GM12878 (cell line): ENCODE data around the gene NFATC3. TPM values are rescaled to one million over a fixed set of nuclear protein-coding genes. Genes with fewer than 3 reads are reported as not detected.

Source experiments
- ATAC-seq: fragments of 200-7000 bp; cut with Tn5 transposase; 3 replicates; pipeline ENCODE4 v1.9.1; 2020; ENCODE audit warnings: mild to moderate bottlenecking, moderate library complexity
- BruUV-seq: library from RNA; stranded (reverse); fragments of 400-500 nt; replicated peaks from 2 replicates; lab custom pipeline; 2021; lab: Mats Ljungman, UMichigan
- CTCF ChIA-PET: fragments of 300-600 bp; sonication (Branson Sonifier 250); formaldehyde crosslinking; extraction: SDS; loops from one replicate; lab custom pipeline; 2021; ENCODE audit warnings: inconsistent platforms; lab: Yijun Ruan, JAX
- POLR2A ChIA-PET: fragments of 350-600 bp; formaldehyde crosslinking; extraction: SDS; loops from one replicate; lab custom pipeline; 2021; ENCODE audit warnings: inconsistent platforms; lab: Charles Lee
- RAD21 ChIA-PET: fragments of 300-600 bp; sonication (Branson Sonifier 250); formaldehyde crosslinking; loops from one replicate; lab custom pipeline; 2023; ENCODE audit warnings: antibody characterized with exemption; ENCODE audit not compliant: unreplicated experiment; lab: Charles Lee
- SMC1A ChIA-PET: fragments of 300-600 bp; sonication (Branson Sonifier 250); formaldehyde crosslinking; loops from one replicate; lab custom pipeline; 2023; ENCODE audit not compliant: unreplicated experiment, uncharacterized antibody; lab: Charles Lee
- DNase-seq: peaks from one replicate; pipeline ENCODE4 v3.0.0-alpha.2; 2011; ENCODE audit warnings: low read depth, low spot score
- FAIRE-seq: peaks from 3 replicates; lab custom pipeline; 2011; peaks lifted over from hg19 to GRCh38; lab: Jason Lieb, UNC
- H2AFZ ChIP-seq: 2 replicates; pipeline ENCODE4 v1.6.0; 2011; ENCODE audit warnings: low read depth, low read length, control low read depth; ENCODE audit not compliant: control insufficient read depth
- H3K27ac ChIP-seq: 2 replicates; pipeline ENCODE4 v1.5.1; 2011; ENCODE audit warnings: control low read depth; ENCODE audit not compliant: control insufficient read depth, insufficient read depth
- H3K27me3 ChIP-seq, 2 experiments: replicated peaks in 1 of 2; 2 replicates each; pipeline versions ENCODE4 v1.6.0 to v1.6.1; 2011; ENCODE audit warnings: low read length in 1 of 2; ENCODE audit not compliant: control insufficient read depth in 2 of 2, insufficient read depth in 2 of 2
- H3K36me3 ChIP-seq, 2 experiments: 2 replicates each; pipeline ENCODE4 v1.5.1; 2011; ENCODE audit warnings: low read length in 1 of 2; ENCODE audit not compliant: control insufficient read depth in 2 of 2, insufficient read depth in 2 of 2
- H3K4me1 ChIP-seq: 2 replicates; pipeline ENCODE4 v1.6.1; 2011; ENCODE audit warnings: mild to moderate bottlenecking, low read length, moderate library complexity, mixed read lengths; ENCODE audit not compliant: control insufficient read depth, insufficient read depth
- H3K4me2 ChIP-seq: 2 replicates; pipeline ENCODE4 v1.6.0; 2011; ENCODE audit warnings: control low read depth; ENCODE audit not compliant: control insufficient read depth, insufficient read depth
- H3K4me3 ChIP-seq: fragments of 200-600 bp; sonication (generic); 2 replicates; pipeline ENCODE4 v1.5.1; 2016
- H3K79me2 ChIP-seq: 2 replicates; pipeline ENCODE4 v1.6.0; 2011; ENCODE audit warnings: low read length; ENCODE audit not compliant: control insufficient read depth, insufficient read depth
- H3K9ac ChIP-seq: 2 replicates; pipeline ENCODE4 v1.8.0; 2011; ENCODE audit warnings: low read length, control low read depth, mixed read lengths; ENCODE audit not compliant: control insufficient read depth, insufficient read depth
- H3K9me3 ChIP-seq: replicated peaks from 3 replicates; pipeline ENCODE4 v1.5.1; 2011; ENCODE audit warnings: mild to moderate bottlenecking, low read length; ENCODE audit not compliant: control insufficient read depth, insufficient read depth
- H4K20me1 ChIP-seq: 2 replicates; pipeline ENCODE4 v1.6.0; 2011; ENCODE audit not compliant: control insufficient read depth, insufficient read depth
- CREB1 ChIP-seq: IDR thresholded peaks from 2 replicates; pipeline ENCODE4 v1.6.1; 2012; ENCODE audit warnings: low read depth, mild to moderate bottlenecking, inconsistent platforms
- CREM ChIP-seq: IDR thresholded peaks from 2 replicates; pipeline ENCODE4 v1.6.1; 2014; ENCODE audit warnings: antibody characterized with exemption, low read depth
- EGR1 ChIP-seq, 2 experiments: IDR thresholded peaks; 1 replicate in 1 of 2; 2 replicates in 1 of 2; pipeline ENCODE4 v1.6.1; 2011 to 2012; ENCODE audit warnings: low read depth in 2 of 2, low read length in 2 of 2, borderline replicate concordance in 1 of 2, mild to moderate bottlenecking in 1 of 2, moderate library complexity in 1 of 2
- HDAC6 ChIP-seq: fragments of 200-600 bp; sonication (generic); IDR thresholded peaks from one replicate; pipeline ENCODE4 v1.8.0; 2017; ENCODE audit warnings: antibody characterized with exemption; ENCODE audit not compliant: unreplicated experiment
- IRF4 ChIP-seq: IDR thresholded peaks from 2 replicates; pipeline ENCODE4 v1.6.1; 2011; ENCODE audit warnings: low read depth, low read length
- KAT2A ChIP-seq: conservative IDR thresholded peaks from 2 replicates; pipeline ENCODE4 v1.6.1; 2011; ENCODE audit warnings: low read depth, low read length; ENCODE audit not compliant: control insufficient read depth
- KDM1A ChIP-seq: fragments of 200-600 bp; sonication (generic); IDR thresholded peaks from 2 replicates; pipeline ENCODE4 v1.6.1; 2016; ENCODE audit warnings: borderline replicate concordance
- NFIC ChIP-seq: IDR thresholded peaks from 2 replicates; pipeline ENCODE4 v1.6.1; 2012; ENCODE audit warnings: low read depth, mild to moderate bottlenecking, inconsistent platforms, low read length, moderate library complexity
- RB1 ChIP-seq: fragments of 450-650 bp; formaldehyde crosslinking; IDR thresholded peaks from 2 replicates; pipeline ENCODE4 v1.6.1; 2017; ENCODE audit warnings: mild to moderate bottlenecking, borderline replicate concordance
- TBL1XR1 ChIP-seq: IDR thresholded peaks from 2 replicates; pipeline ENCODE4 v1.6.1; 2012; ENCODE audit warnings: low read depth, low read length, improper control_type of control experiment
- WRNIP1 ChIP-seq: IDR thresholded peaks from 2 replicates; pipeline ENCODE4 v1.6.1; 2011; ENCODE audit warnings: low read depth, low read length, improper control_type of control experiment, borderline replicate concordance
- WGBS: methylation state at CpG from one replicate; pipeline ENCODE4 v1.1.6; 2016; ENCODE audit warnings: low lambda C conversion rate; ENCODE audit not compliant: insufficient replicate concordance, insufficient coverage; ENCODE audit errors: missing lambda C conversion rate; 5-methylcytosine and 5-hydroxymethylcytosine counted together
- in situ Hi-C: fragments of 300-500 bp; cut with MboI; formaldehyde crosslinking; loops from 9 replicates; pipeline ENCODE4 v1.14.3; 2018; ENCODE audit warnings: mixed read lengths
- intact Hi-C: fragments of 100-400 bp; cut with micrococcal nuclease; formaldehyde crosslinking; loops from one replicate; pipeline ENCODE4 v1.14.2; 2022; ENCODE audit not compliant: unreplicated experiment
- polyA plus RNA-seq, 11 experiments: library from polyadenylated mRNA; depleted of rRNA in 4 of 11; unstranded in 6 of 11; stranded (reverse) in 5 of 11; fragments of >200 nt; fragmentation: Nextera tagmentation in 4 of 11; fragmentation: Illumina TruSeq in 1 of 11; extraction: Ambion mirVana in 4 of 11; extraction: Trizol in 1 of 11; gene quantifications; 1 replicate in 1 of 11; 2 replicates in 10 of 11; pipeline versions ENCODE4 v1.2.1 to v1.2.3, GENCODE V29; 2011 to 2016; ENCODE audit warnings: inconsistent platforms in 2 of 11, missing spikeins in 2 of 11, low read depth in 1 of 11
- total RNA-seq, 4 experiments: library from RNA; depleted of rRNA in 3 of 4; stranded (reverse); fragments of >200 nt in 3 of 4; fragmentation: Illumina TruSeq in 1 of 4; extraction: Trizol in 1 of 4; gene quantifications; 2 replicates each; pipeline versions ENCODE4 v1.2.1 to v1.2.3, GENCODE V29; 2013 to 2021
- TF ChIP-seq, protein P1 (sequence below): fragments of 450-650 bp; IDR thresholded peaks from 2 replicates; pipeline ENCODE4 v1.6.1; 2018; ENCODE audit warnings: borderline replicate concordance, mild to moderate bottlenecking; ENCODE audit not compliant: partially characterized antibody
- TF ChIP-seq, protein P2 (sequence below): fragments of 450-650 bp; IDR thresholded peaks from 2 replicates; pipeline ENCODE4 v1.6.1; 2017; ENCODE audit warnings: mild to moderate bottlenecking, moderate library complexity

The NFATC3 gene
- total and polyA plus RNA-seq, 10 of the 15 experiments (the other 5 are each of a cell fraction or from before 2014, with no cell fraction given) = 4.2 to 37.6 (median 24.9) TPM

DNA sequence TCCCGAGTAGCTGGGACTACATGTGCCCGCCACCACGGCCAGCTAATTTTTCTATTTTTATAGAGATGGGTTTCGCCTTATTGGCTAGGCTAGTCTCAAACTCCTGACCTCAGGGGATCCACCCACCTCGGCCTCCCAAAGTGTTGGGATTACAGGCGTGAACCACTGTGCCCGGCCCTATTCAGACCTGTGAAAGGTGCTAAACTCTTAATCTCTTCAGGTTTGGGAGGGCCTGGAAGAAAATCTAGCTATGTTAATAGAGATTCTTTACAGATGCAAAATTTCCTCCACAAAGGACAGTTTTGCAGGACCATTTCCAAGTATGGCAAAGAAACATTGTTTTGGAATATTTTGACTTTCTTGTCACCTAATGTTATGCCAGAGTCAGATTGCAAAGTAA lies 156.9 kb downstream of the NFATC3 start (continued):
- TF ChIP-seq, protein P1, sequence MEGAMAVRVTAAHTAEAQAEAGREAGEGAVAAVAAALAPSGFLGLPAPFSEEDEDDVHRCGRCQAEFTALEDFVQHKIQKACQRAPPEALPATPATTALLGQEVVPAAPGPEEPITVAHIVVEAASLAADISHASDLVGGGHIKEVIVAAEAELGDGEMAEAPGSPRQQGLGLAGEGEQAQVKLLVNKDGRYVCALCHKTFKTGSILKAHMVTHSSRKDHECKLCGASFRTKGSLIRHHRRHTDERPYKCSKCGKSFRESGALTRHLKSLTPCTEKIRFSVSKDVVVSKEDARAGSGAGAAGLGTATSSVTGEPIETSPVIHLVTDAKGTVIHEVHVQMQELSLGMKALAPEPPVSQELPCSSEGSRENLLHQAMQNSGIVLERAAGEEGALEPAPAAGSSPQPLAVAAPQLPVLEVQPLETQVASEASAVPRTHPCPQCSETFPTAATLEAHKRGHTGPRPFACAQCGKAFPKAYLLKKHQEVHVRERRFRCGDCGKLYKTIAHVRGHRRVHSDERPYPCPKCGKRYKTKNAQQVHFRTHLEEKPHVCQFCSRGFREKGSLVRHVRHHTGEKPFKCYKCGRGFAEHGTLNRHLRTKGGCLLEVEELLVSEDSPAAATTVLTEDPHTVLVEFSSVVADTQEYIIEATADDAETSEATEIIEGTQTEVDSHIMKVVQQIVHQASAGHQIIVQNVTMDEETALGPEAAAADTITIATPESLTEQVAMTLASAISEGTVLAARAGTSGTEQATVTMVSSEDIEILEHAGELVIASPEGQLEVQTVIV = no peak
- TF ChIP-seq KDM1A (no peak), IRF4 (no peak)

GRCh38 chr16:68242926-68243858 lies 158.0 kb downstream of the NFATC3 start:
- BruUV-seq = no TSS peak
- RAD21 ChIA-PET = interaction anchor here (0.7 to 2.9 kb wide), 4 partner anchors 18 to 281 kb away, joined by 3 to 17 read pairs (median 5); no protein-coding TSS in a partner anchor

More at GRCh38 chr16:68242926-68243858, 158.0 kb downstream of the NFATC3 start:
- DNase-seq = no peak
- Histone ChIP-seq H3K4me2 (no peak overlapping the region), H3K27me3 (no peaks in the 10 kb centered on the region), H3K9me3 (no peaks in the 10 kb centered on the region), H3K36me3 (no peaks in the 10 kb centered on the region), H4K20me1 (no peaks in the 10 kb centered on the region), H3K4me1 (peaks cover 18% of the 10 kb centered on the region)
- FAIRE-seq = no peak
- SMC1A ChIA-PET = interaction anchor here (1.3 to 3.4 kb wide), 3 partner anchors 14 to 68 kb away, joined by 4 to 10 read pairs (median 5); partner anchors contain the start of genes PRMT7 and SLC7A6OS
- in situ Hi-C loops = no loop called here
- no peak for ATAC-seq
- 73% methylated on average over 9 of the region's 9 CpGs for WGBS
- POLR2A ChIA-PET = interaction anchor here (0.6 to 2.0 kb wide), 8 partner anchors 17 to 419 kb away, joined by 5 to 14 read pairs (median 6); no protein-coding TSS in a partner anchor
- CTCF ChIA-PET = interaction anchor here (1.5 to 7.5 kb wide), 3 partner anchors 15 to 85 kb away, joined by 5 to 108 read pairs (median 64); partner anchors contain the start of gene SLC7A6
- TF ChIP-seq CREM = no peak
- TF ChIP-seq EGR1 (IDR thresholded peaks at IDR 0.05; ENCODE audit: borderline replicate concordance in 1 of 2, low read depth in 2 of 2, low read length in 2 of 2) = no peak
- TF ChIP-seq HDAC6 = no peak
- no peak for TF ChIP-seq CREB1
- no peak for TF ChIP-seq TBL1XR1
- TF ChIP-seq, protein P2, sequence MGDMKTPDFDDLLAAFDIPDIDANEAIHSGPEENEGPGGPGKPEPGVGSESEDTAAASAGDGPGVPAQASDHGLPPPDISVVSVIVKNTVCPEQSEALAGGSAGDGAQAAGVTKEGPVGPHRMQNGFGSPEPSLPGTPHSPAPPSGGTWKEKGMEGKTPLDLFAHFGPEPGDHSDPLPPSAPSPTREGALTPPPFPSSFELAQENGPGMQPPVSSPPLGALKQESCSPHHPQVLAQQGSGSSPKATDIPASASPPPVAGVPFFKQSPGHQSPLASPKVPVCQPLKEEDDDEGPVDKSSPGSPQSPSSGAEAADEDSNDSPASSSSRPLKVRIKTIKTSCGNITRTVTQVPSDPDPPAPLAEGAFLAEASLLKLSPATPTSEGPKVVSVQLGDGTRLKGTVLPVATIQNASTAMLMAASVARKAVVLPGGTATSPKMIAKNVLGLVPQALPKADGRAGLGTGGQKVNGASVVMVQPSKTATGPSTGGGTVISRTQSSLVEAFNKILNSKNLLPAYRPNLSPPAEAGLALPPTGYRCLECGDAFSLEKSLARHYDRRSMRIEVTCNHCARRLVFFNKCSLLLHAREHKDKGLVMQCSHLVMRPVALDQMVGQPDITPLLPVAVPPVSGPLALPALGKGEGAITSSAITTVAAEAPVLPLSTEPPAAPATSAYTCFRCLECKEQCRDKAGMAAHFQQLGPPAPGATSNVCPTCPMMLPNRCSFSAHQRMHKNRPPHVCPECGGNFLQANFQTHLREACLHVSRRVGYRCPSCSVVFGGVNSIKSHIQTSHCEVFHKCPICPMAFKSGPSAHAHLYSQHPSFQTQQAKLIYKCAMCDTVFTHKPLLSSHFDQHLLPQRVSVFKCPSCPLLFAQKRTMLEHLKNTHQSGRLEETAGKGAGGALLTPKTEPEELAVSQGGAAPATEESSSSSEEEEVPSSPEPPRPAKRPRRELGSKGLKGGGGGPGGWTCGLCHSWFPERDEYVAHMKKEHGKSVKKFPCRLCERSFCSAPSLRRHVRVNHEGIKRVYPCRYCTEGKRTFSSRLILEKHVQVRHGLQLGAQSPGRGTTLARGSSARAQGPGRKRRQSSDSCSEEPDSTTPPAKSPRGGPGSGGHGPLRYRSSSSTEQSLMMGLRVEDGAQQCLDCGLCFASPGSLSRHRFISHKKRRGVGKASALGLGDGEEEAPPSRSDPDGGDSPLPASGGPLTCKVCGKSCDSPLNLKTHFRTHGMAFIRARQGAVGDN = no peak
- no peak for TF ChIP-seq KAT2A
- TF ChIP-seq RB1 = no peak
- no peak for TF ChIP-seq WRNIP1
- TF ChIP-seq NFIC = no peak
- TF ChIP-seq, all 136 proteins: peak for 0
- Histone ChIP-seq H2AFZ (no peak overlapping the region), H3K4me3 (no peak overlapping the region), H3K27ac (no peak overlapping the region), H3K79me2 (no peaks in the 10 kb centered on the region), H3K9ac (no peak overlapping the region)
- intact Hi-C loops = no loop called here
